GM21737 (cell line): ENCODE measurements around the gene FUT1.

Experiments
- ATAC-seq: cut with Tn5 transposase; IDR thresholded peaks from one replicate; pipeline ENCODE4 v1.9.1; 2021; ENCODE audit warnings: mild to moderate bottlenecking, moderate library complexity; ENCODE audit not compliant: unreplicated experiment

FUT1 gene

GRCh38 chr19:48741129-48741999 lies 11.1 kb downstream of the FUT1 start:
- no peak for ATAC-seq

- ATAC-seq, result no peak
Measured at GRCh38 chr19:48740164-48740972, 12.1 kb downstream of the FUT1 start, which contains the start of gene RASIP1. Gene RASIP1, minus strand, starts transcription at chr19:48740610. Its CDS starts 328 bp downstream, at chr19:48740282.

- ATAC-seq, result no peak
Measured at GRCh38 chr19:48739404-48740163, 12.9 kb downstream of the FUT1 start.

GRCh38 chr19:48738557-48739403 lies 13.7 kb downstream of the FUT1 start:
- ATAC-seq, result peak; percentile 79

- ATAC-seq, result no peak
Measured at GRCh38 chr19:48737360-48737998, 15.0 kb downstream of the FUT1 start.

- no peak for ATAC-seq
Measured at GRCh38 chr19:48735031-48735615, 17.3 kb downstream of the FUT1 start.

- no peak for ATAC-seq
Measured at GRCh38 chr19:48734625-48735024, 17.8 kb downstream of the FUT1 start.

GRCh38 chr19:48731452-48731851 lies 21.0 kb downstream of the FUT1 start:
- no peak for ATAC-seq

GRCh38 chr19:48728911-48729664 lies 23.4 kb downstream of the FUT1 start:
- ATAC-seq, result no peak

- ATAC-seq, result no peak
Measured at GRCh38 chr19:48726556-48726955, 25.9 kb downstream of the FUT1 start.

- no peak for ATAC-seq
Measured at GRCh38 chr19:48724796-48725753, 27.4 kb downstream of the FUT1 start.

GRCh38 chr19:48722196-48722708 lies 30.2 kb downstream of the FUT1 start:
- no peak for ATAC-seq

GRCh38 chr19:48720613-48721296 lies 31.7 kb downstream of the FUT1 start:
- peak; percentile 71 for ATAC-seq

GRCh38 chr19:48720251-48720612 lies 32.2 kb downstream of the FUT1 start:
- no peak for ATAC-seq

GRCh38 chr19:48719263-48720171 lies 32.9 kb downstream of the FUT1 start, which contains the start of gene MAMSTR:
Gene MAMSTR, minus strand, starts transcription at chr19:48719725. Its CDS starts 694 bp downstream, at chr19:48719031.
- no peak for ATAC-seq
